ENCODE results near the gene ATG13. TPM values are rescaled to one million over a fixed set of nuclear protein-coding genes. Genes with fewer than 3 reads are reported as not detected.

ATG13 gene
- total and polyA plus RNA-seq, 11 donors = 26.7 to 74.8 (median 48.7) TPM

GRCh38 chr11:46594785-46595184 lies 22.6 kb upstream of the ATG13 start:
- Histone ChIP-seq H3K9me3 (no peaks in the 10 kb centered on the region), H3K36me3 (no peaks in the 10 kb centered on the region), H3K27me3 (no peaks in the 10 kb centered on the region), H3K27ac (peak overlapping the region in 4 of 12 donors; percentile 80 to 88 (median 82)), H3K4me3 (no peak overlapping the region), H3K4me1 (peaks cover 0 to 47% (median 27%) of the 10 kb centered on the region in 12 donors)
- TF ChIP-seq POLR2A (IDR thresholded peaks at IDR 0.05) (no peak), CTCF (IDR thresholded peaks at IDR 0.05) (no peak)
- DNase-seq = no peak
- intact Hi-C loops (cut with DNase I) = loop anchor here in 1 of 10 donors (2.0 kb wide), 1 partner anchor 22 kb away; the partner anchor contains the start of genes ATG13 and HARBI1
- WGBS, 4 donors = 90 to 94% (median 91%) methylated on average over 10 of the region's 10 CpGs
- ATAC-seq = no peak

- peaks cover 0 to 43% (median 17%) of the 10 kb centered on the region in 12 donors for H3K4me1 ChIP-seq
- DNase-seq (no peak), ATAC-seq (no peak)
- H3K36me3 ChIP-seq = peaks cover 0 to 2% (median 0%) of the 10 kb centered on the region in 9 donors
- no peak overlapping the region for H3K4me3 ChIP-seq
- WGBS, 4 donors = 93 to 100% (median 97%) methylated on average over 1 of the region's 1 CpG
- intact Hi-C loops (cut with DNase I) = no loop called here
- TF ChIP-seq POLR2A (IDR thresholded peaks at IDR 0.05) = no peak
- TF ChIP-seq CTCF (IDR thresholded peaks at IDR 0.05) = no peak
- H3K27ac ChIP-seq = no peak overlapping the region
- H3K27me3 ChIP-seq = no peaks in the 10 kb centered on the region
- no peaks in the 10 kb centered on the region for H3K9me3 ChIP-seq
Measured at GRCh38 chr11:46597155-46597554, 20.2 kb upstream of the ATG13 start.

- no peak overlapping the region for H3K27ac ChIP-seq
- 73 to 82% (median 79%) methylated on average over 6 of the region's 6 CpGs for WGBS, 4 donors
- no peak for DNase-seq
- H3K9me3 ChIP-seq = no peaks in the 10 kb centered on the region
- intact Hi-C loops (cut with DNase I) = no loop called here
- no peaks in the 10 kb centered on the region for H3K27me3 ChIP-seq
- H3K36me3 ChIP-seq = peaks cover 0 to 7% (median 0%) of the 10 kb centered on the region in 9 donors
- no peak for TF ChIP-seq CTCF (IDR thresholded peaks at IDR 0.05)
- no peak for TF ChIP-seq POLR2A (IDR thresholded peaks at IDR 0.05)
- ATAC-seq = no peak
- no peak overlapping the region for H3K4me3 ChIP-seq
- peaks cover 0 to 38% (median 11%) of the 10 kb centered on the region in 12 donors for H3K4me1 ChIP-seq
Measured at GRCh38 chr11:46597609-46598219, 19.6 kb upstream of the ATG13 start.

GRCh38 chr11:46599340-46600193 lies 17.8 kb upstream of the ATG13 start:
- Histone ChIP-seq H3K36me3 (peaks cover 0 to 15% (median 8%) of the 10 kb centered on the region in 9 donors), H3K9me3 (no peaks in the 10 kb centered on the region), H3K4me1 (peaks cover 0 to 28% (median 8%) of the 10 kb centered on the region in 12 donors), H3K4me3 (no peak overlapping the region), H3K27me3 (no peaks in the 10 kb centered on the region), H3K27ac (peak overlapping the region in 10 of 12 donors; percentile 2 to 75 (median 54))
- ATAC-seq (peak in 2 of 4 donors; percentile 62 to 74), DNase-seq (peak in 1 of 5 donors; percentile 15)
- TF ChIP-seq CTCF (IDR thresholded peaks at IDR 0.05) = no peak
- no peak for TF ChIP-seq POLR2A (IDR thresholded peaks at IDR 0.05)
- intact Hi-C loops (cut with DNase I) = no loop called here
- 68 to 88% (median 83%) methylated on average over 8 of the region's 8 CpGs for WGBS, 4 donors

All from heart left ventricle (tissue), 16 donors.